Activated CD8-positive, alpha-beta memory T cell treated with anti-CD3 and anti-CD28 coated beads for 24 hours (primary cell): ENCODE data around the gene MYO1G.

Experiments used
- DNase-seq: peaks from one replicate; pipeline ENCODE4 v3.0.0-alpha.2; 2020

The MYO1G gene

DNA sequence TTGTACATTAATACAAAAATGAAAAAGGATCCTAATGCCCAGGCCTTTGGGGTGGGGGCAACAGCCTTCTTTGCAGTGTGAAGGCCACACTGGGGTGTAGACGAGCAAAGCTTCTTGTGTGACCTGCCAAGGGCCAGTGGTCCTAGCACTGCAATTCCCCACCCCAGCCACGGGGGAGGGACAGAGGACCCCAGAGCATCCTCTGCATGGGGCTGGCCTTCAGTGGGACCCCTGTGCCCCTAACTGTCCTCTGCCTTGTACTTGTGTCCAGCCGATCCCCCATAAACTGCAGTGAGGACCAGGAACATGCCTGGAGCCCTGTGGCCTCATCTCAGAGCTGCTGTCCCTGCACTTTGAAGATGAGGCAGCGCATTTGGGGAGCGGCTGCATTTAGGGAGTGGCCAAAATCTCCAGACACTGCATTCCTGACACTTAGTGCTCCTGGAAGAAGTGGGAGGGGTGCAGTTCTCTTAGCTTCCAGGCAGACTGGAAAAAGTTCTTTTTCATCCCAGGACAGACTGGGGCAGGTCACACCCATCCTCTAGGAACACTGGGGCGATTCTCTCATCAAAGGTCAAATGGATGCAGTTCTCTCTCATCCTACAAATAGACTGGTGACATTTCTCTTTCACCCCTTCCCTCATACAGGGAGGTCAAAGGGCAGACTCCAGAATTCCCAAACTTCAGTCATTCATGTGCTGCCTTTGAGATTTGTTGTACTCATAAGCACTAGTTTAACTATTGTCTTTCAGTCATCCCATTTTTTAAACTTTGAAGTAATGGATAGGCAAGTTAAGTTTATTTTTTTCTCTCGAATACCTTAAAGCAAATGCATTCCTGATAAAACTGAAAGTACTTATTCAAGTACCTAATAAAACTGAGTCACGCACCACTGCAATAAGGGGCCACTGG is 922 bp upstream of the MYO1G start:
- peak; percentile 74 for DNase-seq

DNA sequence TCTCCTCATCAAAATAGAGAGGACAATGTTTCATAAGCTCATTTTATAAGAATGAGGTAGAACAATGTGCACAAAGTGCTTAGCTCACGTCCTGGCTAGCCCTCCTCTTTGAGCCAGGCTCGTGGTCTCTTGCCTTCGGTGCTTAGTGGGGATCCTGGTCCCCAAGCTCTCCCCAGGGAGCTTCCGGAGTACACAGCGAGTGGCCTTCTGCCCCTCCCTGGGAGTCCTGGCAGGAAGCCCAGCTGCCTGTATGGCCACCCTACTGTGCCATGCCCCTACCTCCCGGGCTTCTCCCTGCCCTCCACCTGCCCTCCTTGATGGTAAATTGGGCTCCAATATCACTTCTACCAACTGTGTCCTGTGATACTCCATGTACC is 868 bp downstream of the MYO1G start:
- peak; percentile 67 for DNase-seq

DNA sequence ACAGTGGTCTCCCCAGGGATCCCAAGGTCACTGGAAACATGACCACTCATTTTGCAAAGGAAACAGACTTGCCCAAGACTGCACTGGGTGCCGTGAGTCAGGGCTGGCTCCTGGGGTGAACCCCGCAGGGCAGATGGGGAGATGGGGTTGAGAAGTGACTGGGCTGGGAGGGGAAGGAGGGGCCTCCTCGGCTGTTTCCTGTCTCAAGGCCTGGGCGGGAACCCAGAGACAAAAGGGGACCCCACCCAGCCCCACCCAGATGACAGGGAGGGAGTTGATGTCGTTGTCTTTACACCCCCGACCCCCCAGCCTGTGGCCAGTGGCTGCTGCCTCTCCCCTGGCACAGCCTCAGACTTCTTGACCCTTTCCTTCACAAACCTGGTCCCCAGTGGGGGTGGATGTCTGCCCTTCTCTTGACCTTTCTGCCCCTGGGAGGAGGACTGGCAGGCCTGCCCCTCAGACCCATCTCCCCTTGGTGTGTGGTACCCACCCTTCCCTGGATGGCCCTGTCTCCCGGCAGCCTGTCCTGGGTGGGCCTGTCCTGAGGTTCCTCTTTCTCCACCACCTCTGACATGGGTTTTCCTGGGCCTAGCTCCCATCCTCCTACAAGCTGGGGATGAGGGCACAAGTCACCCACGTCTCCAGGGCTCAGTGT is 1.4 kb downstream of the MYO1G start:
- peak; percentile 85 for DNase-seq

DNA sequence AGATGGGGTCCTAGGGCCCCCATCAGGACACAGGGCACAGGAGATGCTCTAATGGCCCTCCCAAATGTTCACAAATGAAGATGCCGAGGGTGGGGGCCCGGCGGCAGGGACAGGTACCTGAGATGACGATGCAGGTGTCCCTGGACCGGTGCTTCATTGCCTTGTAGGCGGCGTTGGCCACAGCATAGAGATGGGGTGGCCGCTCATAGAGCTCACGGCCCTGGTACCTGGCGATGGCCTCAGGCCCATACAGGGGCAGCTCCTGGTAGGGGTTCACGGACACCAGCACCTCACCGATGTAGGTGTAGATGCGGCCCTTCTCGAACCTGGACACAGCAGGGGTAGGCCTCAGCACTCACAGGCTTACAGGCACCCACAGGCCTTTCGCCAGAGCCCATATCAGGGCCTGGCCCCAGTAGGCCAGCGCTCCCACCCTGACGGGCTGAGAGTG is 2.0 kb downstream of the MYO1G start:
- peak; percentile 56 for DNase-seq

DNA sequence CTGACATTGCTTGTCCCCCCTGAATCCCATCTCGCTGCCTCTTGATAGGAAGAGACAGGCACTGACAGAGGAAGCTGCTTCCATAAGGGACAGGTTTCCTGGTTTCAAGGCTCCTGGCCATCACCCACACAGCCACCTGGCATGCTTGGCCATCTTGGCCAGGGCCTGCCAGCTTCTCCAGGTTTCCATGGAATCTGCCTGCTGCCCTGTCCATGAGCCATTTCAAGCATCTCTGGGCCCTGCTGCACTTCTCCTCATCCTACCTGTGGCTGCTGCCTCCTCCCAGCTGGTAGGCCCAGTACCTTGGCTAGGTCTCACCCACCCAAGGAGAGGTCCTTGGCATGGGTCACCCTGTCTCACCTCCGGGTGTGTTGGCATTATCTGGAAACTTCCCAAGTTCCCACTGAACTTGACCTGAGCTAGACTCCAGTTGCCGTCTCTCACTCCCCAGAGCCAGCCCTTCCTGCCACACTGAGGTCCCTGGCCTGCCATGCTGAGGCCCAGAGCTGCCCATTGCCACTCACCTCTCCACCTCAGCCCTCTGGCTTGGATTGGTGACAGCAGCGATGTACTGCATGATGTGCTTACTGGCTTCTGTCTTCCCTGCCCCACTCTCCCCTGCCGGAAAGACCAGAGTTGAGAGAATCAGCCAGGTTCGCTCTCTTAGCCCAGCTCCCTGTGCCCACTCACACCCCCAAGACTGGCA is 2.6 kb downstream of the MYO1G start:
- DNase-seq = no peak

DNA sequence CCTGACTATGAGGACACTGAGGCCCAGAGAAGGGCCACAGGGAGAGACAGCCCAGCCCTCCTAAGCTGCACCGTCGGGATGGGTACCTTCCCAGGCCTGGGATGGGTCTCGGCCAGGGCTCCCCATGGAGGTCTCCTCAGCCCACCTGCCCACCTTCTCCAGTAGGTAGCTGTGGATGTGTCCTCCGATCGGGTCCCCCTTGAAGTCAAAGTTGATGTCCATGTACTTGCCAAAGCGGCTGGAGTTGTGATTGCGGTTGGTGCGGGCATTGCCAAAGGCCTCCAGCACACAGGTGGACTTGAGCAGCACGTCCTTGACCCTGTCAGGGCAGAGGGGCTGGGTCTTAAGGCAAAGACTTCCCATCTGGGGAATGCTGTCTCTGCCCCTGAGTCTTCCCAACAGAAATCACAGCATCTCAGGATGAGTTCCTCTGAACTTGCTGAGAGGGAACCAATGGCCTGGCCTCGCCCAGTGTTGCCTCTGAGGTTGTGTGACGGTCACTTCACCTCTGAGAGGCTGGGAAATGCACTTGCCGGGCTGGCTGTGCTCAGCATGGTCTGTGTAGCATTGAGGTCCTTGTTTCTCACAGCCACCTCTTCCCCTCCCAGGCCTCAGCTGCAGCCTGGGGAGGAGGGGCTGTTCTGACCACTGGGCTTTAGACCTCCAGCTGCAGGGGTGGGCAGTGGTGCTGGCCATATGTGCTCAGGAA is 3.3 kb downstream of the MYO1G start:
- peak; percentile 55 for DNase-seq

DNA sequence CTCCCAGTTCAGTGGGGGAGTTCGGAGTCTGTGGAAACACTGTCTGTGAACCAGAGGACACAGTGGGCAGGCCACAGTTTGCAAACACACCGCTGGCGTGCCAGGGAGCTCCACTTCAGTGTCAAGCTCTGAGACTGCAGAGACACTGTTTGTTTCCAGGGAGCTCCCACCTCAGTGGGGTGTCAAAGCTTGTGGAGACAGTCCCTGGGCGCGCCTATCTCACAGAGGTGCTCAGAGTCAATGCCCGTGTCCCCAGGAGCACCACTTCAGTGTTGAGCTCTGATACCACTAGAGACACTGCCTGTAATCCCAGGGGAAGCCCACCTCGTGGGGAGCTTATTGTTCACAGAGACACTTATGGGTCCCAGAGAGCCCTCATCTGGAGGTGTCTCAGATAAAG is 4.3 kb downstream of the MYO1G start:
- DNase-seq = no peak

DNA sequence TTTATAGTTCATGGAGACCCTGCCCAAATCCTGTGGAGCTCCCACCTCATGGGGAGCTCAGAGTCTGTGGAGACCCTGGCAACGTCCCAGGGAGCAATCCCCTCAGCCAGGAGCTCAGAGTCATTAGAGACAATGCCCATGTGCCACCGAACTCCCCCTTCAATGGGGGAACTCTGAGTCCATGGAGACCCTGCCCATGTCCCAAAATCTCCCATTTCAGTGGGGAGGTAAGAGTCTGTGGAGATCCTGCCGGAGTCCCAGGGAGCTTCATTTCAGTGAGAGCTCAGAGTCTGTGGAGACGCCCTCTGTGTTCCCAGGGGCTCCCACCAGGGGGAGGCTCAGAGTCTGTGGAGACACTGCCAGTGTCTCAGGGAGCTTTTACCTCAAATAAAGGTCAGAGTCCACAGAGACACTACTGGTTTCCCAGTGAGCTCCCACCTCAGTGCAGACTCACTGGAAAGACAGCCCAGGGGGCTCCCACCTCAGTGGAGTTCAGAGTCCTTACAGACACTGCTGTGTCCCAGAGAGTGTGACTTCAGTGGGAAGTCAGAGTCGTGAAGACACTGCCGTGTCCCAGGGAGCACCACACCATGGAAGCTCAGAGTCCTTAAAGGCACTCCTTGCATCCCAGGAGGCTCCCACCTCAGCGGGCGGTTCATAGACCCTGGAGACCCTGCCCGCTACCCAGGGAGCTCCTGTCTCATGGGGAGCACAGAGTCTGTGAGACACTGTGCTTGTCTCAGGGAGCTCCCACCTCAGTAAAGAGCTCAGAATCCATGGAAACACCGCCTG is 5.0 kb downstream of the MYO1G start:
- DNase-seq = peak; percentile 77

DNA sequence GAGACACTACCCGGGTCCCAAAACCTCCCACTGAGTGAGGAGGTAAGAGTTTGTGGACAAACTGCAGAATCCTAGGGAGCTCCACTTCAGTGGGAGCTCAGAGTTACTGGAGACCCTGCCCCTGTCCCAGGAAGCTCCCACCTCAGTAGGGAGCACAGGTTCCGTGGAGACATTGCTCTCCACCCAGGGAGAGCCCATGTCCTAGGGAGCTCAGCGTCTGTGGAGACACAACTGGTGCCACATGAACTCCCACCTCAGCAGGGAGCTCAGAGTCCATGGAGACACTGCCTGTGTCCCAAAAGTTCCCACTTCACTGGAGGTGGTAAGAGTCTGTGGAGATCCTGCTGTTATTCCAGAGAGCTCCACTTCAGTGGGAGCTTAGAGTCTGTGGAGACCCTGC is 6.3 kb downstream of the MYO1G start:
- no peak for DNase-seq

DNA sequence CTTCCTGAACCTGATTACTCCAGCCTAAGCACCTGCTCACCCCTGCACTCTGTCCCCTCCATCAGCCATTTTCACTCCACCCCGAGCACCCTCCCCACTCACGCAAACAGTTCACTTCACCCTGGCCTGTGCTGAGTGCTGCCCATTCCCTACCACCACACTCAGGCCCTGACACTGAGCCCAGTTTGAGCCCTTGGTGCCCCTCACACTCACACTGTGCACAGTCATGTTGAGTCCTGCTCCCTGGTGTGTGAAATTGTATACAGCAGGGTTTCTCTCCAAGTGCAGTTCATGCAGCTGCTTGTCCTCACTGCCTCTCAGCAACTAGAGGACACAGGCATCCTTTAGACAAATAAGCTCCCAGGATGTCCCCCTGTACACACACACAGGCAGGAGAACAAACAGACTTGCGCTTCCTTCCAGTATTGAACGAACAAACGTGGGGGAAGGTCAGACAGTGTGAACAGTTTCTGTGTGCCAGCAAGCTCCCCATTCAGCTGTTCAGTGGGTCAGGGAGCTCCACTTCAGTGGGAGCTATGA is 6.8 kb downstream of the MYO1G start:
- peak; percentile 57 for DNase-seq

DNA sequence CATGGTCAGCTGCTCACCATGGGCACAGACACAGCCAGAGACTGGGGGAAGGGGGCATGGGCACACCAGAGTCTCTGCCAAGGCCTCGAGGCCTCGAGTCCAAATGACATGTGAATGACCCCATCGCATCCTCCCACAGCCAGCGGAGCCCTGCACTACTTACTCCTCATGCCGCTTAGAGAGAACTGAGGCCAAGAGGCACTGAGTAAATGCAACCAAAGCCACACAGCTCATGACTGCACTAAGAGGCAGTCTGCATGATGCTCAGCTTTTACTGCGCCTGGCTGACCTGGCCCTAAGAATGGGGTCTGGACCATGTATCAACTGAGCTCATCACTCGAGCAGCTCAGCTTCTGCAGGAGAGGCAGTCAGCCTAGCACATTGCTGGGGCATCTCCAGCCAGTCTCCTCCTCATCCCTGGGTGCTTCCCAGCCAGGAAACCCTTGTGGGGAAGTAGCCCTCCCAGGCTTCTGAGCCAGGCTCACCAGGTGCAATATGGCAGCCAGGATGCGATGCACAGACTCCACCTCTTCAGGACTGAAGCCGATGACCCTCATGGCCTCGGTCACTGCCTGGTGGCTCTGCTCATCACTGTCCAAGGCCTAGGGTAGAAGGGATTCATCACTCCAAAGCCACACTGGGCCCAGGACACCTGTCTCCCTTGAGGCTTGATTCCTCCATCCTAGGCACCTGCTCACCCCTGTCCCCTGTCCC is 7.5 kb downstream of the MYO1G start:
- peak; percentile 58 for DNase-seq

DNA sequence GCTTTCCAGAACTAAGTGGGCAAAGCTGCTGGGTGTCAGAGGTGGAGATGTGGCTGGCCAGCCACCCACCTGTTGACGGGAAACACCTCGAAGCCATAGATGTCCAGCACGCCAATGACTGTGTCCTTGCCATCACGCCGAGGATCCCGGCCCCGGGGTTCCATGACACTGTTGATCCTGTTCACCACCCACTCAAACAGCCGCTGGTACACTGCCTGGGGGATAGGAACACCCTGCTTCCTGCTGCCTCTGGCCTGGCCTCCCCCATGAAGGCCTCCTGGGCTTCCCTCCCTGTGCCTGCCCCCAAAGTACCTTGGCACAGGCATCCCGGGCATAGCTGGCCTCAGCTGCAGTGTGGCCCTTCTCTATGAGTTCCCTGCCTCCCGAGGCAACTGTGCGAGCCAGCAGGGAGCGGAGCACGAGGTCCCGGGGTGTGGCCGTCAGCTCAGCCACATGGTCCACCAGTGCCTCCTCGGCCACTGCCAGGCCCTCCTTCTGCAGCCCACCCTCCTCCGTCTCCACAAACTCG is 8.2 kb downstream of the MYO1G start:
- no peak for DNase-seq

DNA sequence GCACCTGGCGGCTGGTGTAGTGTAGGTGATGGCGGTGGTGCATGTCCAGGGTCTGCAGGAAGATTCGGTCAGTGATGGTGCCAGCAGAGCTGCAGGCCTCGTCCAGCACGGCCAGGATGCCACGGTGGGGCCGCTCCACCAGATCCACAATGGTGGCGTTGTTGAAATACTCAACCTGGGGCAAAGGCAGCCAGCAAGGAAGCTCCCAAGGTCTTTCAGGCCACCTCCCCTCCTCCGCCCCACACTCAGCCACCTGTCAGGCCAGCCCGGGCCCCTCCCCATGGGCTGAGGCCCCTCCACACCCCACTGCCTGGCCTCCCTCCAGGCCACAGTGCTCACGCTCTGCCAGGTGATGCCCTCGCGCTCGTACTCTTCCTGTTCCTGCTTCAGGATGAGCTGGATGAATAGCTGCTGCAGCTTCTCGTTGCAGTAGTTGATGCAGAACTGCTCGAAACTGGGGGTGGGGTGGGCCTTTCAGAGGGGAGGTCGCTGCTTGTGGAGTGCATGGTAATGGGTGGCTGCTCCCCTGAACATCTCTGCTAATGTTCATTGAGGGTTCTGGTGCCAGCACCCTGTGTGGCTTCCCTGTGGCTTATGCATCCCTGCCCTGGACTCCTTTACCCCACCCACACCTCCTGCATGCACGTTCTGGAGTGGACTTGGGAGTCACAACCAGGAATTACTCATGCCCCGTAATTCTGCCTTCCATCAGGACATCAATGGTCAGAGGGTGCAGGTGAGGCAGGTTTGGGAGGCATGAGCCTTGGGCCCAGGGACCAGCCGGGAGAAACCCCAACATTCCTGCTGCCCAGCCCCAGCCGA is 8.9 kb downstream of the MYO1G start:
- no peak for DNase-seq

DNA sequence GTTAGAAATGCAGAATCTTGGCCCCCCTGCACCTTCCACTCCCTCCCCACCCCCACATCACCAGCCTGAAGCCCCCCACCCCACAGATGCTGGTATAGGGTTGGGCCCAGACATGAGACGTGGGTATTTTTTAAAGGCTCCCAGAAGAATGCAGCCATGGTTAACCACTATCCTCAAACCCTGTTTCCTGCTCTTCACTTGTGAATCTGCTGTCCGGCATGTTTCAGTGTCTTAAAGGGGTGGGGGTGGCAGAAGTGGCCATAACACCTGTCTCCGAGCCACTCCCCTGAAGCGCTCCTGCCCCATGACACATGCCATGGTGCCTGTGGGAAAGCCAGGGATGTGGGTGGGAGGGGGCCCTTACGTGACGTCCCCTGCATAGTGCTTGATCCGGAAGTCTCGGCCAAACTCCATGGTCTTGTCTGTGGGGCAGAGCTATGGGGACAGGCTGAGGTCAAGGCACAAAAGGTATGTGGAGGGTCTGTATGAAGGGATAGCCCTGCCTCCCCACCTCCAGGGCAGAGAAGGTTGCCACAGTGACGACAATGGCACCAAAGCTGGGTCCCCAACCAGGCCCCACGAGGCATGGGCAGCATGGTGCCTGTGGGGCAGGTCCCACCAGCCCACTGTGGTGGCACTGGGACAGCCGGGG is 9.6 kb downstream of the MYO1G start:
- DNase-seq = no peak

DNA sequence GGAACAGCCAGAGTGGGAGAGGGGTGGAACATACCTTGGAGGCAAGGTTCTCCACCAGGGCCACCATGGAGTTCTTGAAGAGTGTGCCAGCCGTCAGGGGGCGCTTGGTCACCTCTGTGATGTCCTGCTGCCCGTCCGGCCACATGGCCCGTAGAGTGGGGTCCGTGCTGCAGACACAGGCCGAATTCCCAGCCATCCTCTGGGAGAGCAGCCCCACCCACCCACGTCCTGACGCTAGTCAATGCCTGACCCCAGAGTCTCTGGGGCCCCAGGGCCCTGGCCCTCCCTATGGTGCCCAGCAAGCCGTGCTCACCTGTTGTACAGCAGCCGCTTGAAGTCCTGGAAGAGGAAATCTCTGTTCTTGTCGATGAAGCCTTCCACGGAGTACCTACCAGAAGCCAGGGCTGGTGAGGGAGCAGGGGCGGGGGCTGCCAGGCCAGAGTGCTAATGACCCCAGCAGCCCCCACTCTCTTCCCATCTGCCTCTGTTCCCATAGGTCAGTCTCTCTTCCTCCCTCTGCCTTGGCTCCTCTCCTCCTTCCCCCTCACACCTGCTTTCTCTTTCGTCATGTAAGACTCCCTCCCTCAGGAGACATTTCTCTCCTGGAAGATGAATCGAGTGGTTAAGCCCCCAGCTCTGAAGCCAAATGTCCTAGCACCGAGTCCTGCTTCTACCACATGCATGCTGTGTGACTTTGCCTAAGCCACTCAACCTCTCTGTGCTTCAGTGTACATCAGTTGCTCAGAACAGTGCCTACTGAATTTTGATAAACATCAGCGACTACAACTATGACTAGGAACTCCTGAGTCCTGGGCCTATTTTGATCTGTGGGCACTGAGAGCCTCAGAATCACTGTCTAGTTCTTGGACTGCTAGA is 11.0 kb downstream of the MYO1G start:
- no peak for DNase-seq

DNA sequence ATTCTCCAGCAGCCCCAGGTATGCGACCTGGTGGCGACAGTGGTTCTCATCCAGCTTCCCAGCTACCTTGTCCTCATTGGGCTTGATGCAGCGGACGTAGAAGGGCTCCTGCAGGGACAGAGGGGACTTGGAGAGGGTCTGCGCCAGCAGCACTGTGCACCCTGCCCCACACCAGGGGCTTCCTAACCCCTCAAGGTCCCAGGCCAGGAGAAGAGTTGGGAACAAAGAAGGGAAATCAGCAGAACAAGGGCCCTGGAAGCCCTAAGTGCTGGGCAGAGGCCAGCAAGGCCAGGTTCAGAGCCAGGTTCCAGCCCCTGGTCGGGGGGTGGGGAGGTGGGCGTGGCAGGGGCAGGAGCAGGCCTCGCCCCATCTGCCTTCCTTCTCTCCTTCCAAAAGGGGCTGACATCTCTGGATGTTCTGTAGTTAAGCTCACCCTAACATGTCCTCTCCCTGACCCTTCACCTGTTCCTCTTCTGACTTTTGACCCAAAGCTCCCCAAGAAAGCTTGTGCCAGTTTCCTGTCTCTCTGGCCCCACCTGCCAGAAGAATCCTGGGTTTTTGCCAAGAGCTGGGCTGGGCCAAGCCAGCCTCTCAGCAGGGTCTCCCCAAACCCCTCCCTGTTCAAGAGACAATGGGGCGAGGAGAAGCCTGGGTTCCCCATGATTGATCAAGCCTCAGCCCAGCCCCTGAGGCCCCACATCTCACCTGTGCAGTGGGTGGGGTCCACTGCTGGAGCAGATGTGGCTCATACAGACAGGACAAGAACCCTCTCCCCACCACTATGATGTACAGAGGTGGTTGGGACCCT is 11.9 kb downstream of the MYO1G start:
- no peak for DNase-seq

DNA sequence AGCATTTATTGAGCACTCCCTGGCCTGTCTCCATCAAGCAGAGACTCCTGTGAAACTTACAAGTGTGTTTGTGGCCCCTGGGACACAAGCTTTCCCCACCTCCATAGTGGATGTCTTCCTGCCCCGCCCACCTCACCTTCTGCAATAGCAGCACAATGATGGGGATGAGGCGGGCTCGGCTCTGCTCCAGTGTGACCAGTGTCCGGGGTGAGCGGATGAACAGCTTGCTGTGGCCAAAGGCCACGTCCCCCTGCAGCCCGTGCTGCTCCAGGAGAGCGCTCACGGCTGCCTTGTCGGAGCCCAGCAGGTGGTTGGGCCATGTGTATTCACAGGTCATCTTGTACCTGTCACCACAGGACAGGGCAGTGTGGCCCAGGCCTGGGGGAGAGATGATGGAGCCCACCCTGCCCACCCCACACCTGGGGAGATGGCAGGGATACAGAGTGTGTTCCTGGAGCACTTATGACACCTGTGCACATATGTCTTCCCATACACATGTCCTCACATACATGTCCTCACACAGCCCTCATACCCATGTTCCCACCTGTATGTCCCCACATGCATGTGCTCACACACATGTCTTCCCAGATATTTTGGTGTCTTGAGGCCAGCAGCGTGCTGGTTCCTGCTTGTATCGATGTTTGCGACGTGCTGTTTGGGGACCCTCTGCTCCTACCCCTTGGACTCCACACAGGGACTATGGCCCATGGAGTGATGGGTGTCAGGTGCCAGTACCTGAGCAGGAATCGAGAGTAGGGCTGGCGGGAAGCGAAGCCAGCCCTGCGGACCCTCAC is 12.7 kb downstream of the MYO1G start:
- DNase-seq = peak; percentile 56
